CD14-positive monocyte (primary cell): ENCODE data around the gene DYRK1A. TPM values are rescaled to one million over a fixed set of nuclear protein-coding genes. Genes with fewer than 3 reads are reported as not detected.
A peak's percentile ranks its signal among the peaks of the same experiment; 100 is the strongest.

Experiments
- DNase-seq, 3 donors: peaks; one replicate each; pipeline ENCODE4 v3.0.0-alpha.2; 2011 to 2022
- H2AFZ ChIP-seq: 2 replicates; pipeline ENCODE4 v1.6.0; 2012; ENCODE audit warnings: mild to moderate bottlenecking, low read depth, low read length, inconsistent platforms; ENCODE audit not compliant: insufficient read depth, poor library complexity, severe bottlenecking
- H3K27ac ChIP-seq, 2 donors: 1 replicate in 1 of 2; 2 replicates in 1 of 2; pipeline ENCODE4 v1.5.1; 2012 to 2013; ENCODE audit warnings: low read length in 2 of 2, control low read depth in 1 of 2, inconsistent platforms in 1 of 2, low read depth in 1 of 2, mild to moderate bottlenecking in 1 of 2
- H3K27me3 ChIP-seq, 2 donors: one replicate each; pipeline versions ENCODE4 v1.6.0 to v1.6.1; 2011 to 2013; ENCODE audit warnings: low read length in 2 of 2; ENCODE audit not compliant: control insufficient read depth in 2 of 2, insufficient read depth in 2 of 2
- H3K36me3 ChIP-seq, 2 donors: replicated peaks in 1 of 2; 1 replicate in 1 of 2; 2 replicates in 1 of 2; pipeline versions ENCODE4 v1.5.1 to v1.6.1; 2012 to 2013; ENCODE audit warnings: low read length in 2 of 2, control low read depth in 1 of 2, inconsistent platforms in 1 of 2, mild to moderate bottlenecking in 1 of 2; ENCODE audit not compliant: insufficient read depth in 2 of 2, control insufficient read depth in 1 of 2
- H3K4me1 ChIP-seq, 2 donors: 1 replicate in 1 of 2; 2 replicates in 1 of 2; pipeline versions ENCODE4 v1.5.1 to v1.6.1; 2012 to 2013; ENCODE audit warnings: low read length in 2 of 2, control low read depth in 1 of 2, inconsistent platforms in 1 of 2, mild to moderate bottlenecking in 1 of 2, moderate library complexity in 1 of 2; ENCODE audit not compliant: insufficient read depth in 2 of 2, control insufficient read depth in 1 of 2
- H3K4me2 ChIP-seq: replicated peaks from 2 replicates; pipeline ENCODE3; 2012; ENCODE audit warnings: low read length, moderate library complexity, mild to moderate bottlenecking; ENCODE audit not compliant: poor library complexity, severe bottlenecking; ENCODE audit errors: extremely low read depth
- H3K4me3 ChIP-seq, 3 experiments: fragments of 200-600 bp in 1 of 3; sonication (generic) in 1 of 3; replicated peaks in 1 of 3; 1 replicate in 2 of 3; 2 replicates in 1 of 3; pipeline ENCODE4 v1.5.1; 2011 to 2013; ENCODE audit warnings: low read length in 3 of 3, mild to moderate bottlenecking in 3 of 3, control low read depth in 2 of 3, low read depth in 2 of 3, inconsistent platforms in 1 of 3, moderate library complexity in 1 of 3
- H3K79me2 ChIP-seq: 2 replicates; pipeline ENCODE4 v1.6.0; 2012; ENCODE audit warnings: mild to moderate bottlenecking, control low read depth, inconsistent platforms, low read length, moderate library complexity; ENCODE audit not compliant: insufficient read depth
- H3K9ac ChIP-seq: 2 replicates; pipeline ENCODE4 v1.6.0; 2017; ENCODE audit warnings: low read length, mild to moderate bottlenecking; ENCODE audit not compliant: insufficient read depth, poor library complexity, severe bottlenecking
- H3K9me3 ChIP-seq, 2 donors: replicated peaks in 1 of 2; 1 replicate in 1 of 2; 2 replicates in 1 of 2; pipeline versions ENCODE4 v1.5.1 to v1.6.1; 2012 to 2013; ENCODE audit warnings: low read length in 2 of 2, control low read depth in 1 of 2; ENCODE audit not compliant: control insufficient read depth in 1 of 2, insufficient read depth in 1 of 2
- H4K20me1 ChIP-seq: 2 replicates; pipeline ENCODE4 v1.6.0; 2012; ENCODE audit warnings: mild to moderate bottlenecking, low read length, control low read depth, moderate library complexity; ENCODE audit not compliant: insufficient read depth
- H3K27ac Mint-ChIP-seq, 7 donors: one replicate each; pipeline ENCODE4 v1.8.0; 2020; ENCODE audit warnings: mild to moderate bottlenecking in 7 of 7, mixed read lengths in 7 of 7, moderate library complexity in 6 of 7, inconsistent platforms in 2 of 7
- H3K27me3 Mint-ChIP-seq, 3 donors: one replicate each; pipeline ENCODE4 v1.8.0; 2021 to 2022; ENCODE audit warnings: low read depth in 3 of 3, mild to moderate bottlenecking in 3 of 3, mixed read lengths in 3 of 3, moderate library complexity in 3 of 3, inconsistent platforms in 1 of 3
- H3K36me3 Mint-ChIP-seq, 2 donors: one replicate each; pipeline ENCODE4 v1.8.0; 2020; ENCODE audit warnings: mixed read lengths in 2 of 2, inconsistent platforms in 1 of 2, mild to moderate bottlenecking in 1 of 2
- H3K4me1 Mint-ChIP-seq: one replicate; pipeline ENCODE4 v1.8.0; 2020; ENCODE audit warnings: mild to moderate bottlenecking, mixed read lengths
- H3K4me3 Mint-ChIP-seq, 2 donors: one replicate each; pipeline ENCODE4 v1.8.0; 2020; ENCODE audit warnings: mild to moderate bottlenecking in 2 of 2, mixed read lengths in 2 of 2, moderate library complexity in 1 of 2
- H3K9me3 Mint-ChIP-seq, 7 donors: one replicate each; pipeline ENCODE4 v1.8.0; 2020 to 2022; ENCODE audit warnings: mixed read lengths in 7 of 7, mild to moderate bottlenecking in 6 of 7, moderate library complexity in 6 of 7, inconsistent platforms in 2 of 7
- WGBS: methylation state at CpG from one replicate; pipeline ENCODE4 v1.1.5; 2013; ENCODE audit warnings: missing lambda C conversion rate; ENCODE audit not compliant: insufficient coverage; 5-methylcytosine and 5-hydroxymethylcytosine counted together
- intact Hi-C, 2 donors: fragments of 100-400 bp; cut with micrococcal nuclease; formaldehyde crosslinking; loops; one replicate each; pipeline versions ENCODE4 v1.15.0 to v1.15.1; 2023
- polyA plus RNA-seq, 3 donors: library from polyadenylated mRNA; depleted of rRNA in 1 of 3; unstranded in 2 of 3; stranded (reverse) in 1 of 3; fragments of 300-500 nt in 2 of 3; fragments of >200 nt in 1 of 3; fragmentation: Illumina TruSeq in 2 of 3; gene quantifications; 1 replicate in 2 of 3; 2 replicates in 1 of 3; pipeline ENCODE4 v1.2.3, GENCODE V29; 2012 to 2021
- TF ChIP-seq, protein P1 (sequence below): fragments of 200-600 bp; IDR thresholded peaks from one replicate; pipeline ENCODE4 v1.8.0; 2022; ENCODE audit warnings: antibody characterized with exemption, mild to moderate bottlenecking

The DYRK1A gene
- polyA plus RNA-seq, 3 donors, result 1.8 to 53.5 (median 2.4) TPM

DNA sequence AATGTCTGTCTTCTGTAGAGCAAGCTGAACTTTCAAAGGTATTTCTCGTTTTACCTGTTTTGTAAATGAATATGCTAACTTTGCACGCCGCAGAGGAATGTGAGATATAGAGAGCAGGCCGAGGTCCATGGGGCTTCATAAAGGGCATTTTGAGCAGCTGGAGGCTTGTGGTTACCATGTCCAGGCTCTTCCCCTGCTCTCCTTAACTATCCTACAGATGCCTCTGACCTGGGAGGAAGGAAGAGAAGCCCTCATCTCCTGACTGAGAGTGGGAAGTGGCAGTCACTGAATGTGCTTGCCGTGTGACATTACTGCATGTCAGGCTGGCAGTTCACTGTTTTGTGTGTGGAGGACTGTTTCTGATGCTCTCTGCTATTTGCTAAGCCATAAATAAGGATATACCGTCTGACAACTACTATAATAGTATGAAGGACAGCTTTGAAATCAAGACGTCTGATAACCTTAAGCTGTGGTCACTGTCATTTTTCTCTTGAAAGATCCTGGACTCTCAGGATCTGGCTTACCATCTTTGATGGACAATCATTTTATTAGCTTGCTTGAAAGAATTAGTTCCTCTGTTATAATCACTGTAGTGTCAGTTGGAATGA, 92.2 kb downstream of the DYRK1A start:
- H3K36me3 Mint-ChIP-seq, result peaks cover 0 to 23% of the 10 kb centered on the region in 2 donors
- H3K4me1 ChIP-seq, result peaks cover 6 to 10% of the 10 kb centered on the region in 2 donors
- peaks cover 64% of the 10 kb centered on the region for H3K4me1 Mint-ChIP-seq
- no peaks in the 10 kb centered on the region for H3K9me3 ChIP-seq
- peaks cover 100% of the 10 kb centered on the region for H4K20me1 ChIP-seq
- H3K27me3 Mint-ChIP-seq, result no peaks in the 10 kb centered on the region
- H3K79me2 ChIP-seq, result peaks cover 100% of the 10 kb centered on the region
- no peak for DNase-seq
- H3K4me3 ChIP-seq, result no peak overlapping the region
- no peak overlapping the region for H3K4me2 ChIP-seq
- peak overlapping the region in 1 of 2 donors; percentile 75 for H3K27ac ChIP-seq
- no peaks in the 10 kb centered on the region for H3K9me3 Mint-ChIP-seq
- peak overlapping the region; percentile 19 for H3K9ac ChIP-seq
- H2AFZ ChIP-seq, result no peak overlapping the region
- TF ChIP-seq, protein P1, sequence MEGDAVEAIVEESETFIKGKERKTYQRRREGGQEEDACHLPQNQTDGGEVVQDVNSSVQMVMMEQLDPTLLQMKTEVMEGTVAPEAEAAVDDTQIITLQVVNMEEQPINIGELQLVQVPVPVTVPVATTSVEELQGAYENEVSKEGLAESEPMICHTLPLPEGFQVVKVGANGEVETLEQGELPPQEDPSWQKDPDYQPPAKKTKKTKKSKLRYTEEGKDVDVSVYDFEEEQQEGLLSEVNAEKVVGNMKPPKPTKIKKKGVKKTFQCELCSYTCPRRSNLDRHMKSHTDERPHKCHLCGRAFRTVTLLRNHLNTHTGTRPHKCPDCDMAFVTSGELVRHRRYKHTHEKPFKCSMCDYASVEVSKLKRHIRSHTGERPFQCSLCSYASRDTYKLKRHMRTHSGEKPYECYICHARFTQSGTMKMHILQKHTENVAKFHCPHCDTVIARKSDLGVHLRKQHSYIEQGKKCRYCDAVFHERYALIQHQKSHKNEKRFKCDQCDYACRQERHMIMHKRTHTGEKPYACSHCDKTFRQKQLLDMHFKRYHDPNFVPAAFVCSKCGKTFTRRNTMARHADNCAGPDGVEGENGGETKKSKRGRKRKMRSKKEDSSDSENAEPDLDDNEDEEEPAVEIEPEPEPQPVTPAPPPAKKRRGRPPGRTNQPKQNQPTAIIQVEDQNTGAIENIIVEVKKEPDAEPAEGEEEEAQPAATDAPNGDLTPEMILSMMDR, result no peak
- 43% methylated on average over 1 of the region's 7 CpGs for WGBS
- H3K4me3 Mint-ChIP-seq, result no peak overlapping the region
- H3K36me3 ChIP-seq, result peaks cover 0 to 9% of the 10 kb centered on the region in 2 donors
- H3K27ac Mint-ChIP-seq, result peak overlapping the region in 6 of 7 donors; percentile 24 to 87 (median 79)
- intact Hi-C loops, result loop anchor here in 1 of 2 donors (10.0 kb wide), 1 partner anchor 214 kb away; no protein-coding TSS in a partner anchor
- no peaks in the 10 kb centered on the region for H3K27me3 ChIP-seq

DNA sequence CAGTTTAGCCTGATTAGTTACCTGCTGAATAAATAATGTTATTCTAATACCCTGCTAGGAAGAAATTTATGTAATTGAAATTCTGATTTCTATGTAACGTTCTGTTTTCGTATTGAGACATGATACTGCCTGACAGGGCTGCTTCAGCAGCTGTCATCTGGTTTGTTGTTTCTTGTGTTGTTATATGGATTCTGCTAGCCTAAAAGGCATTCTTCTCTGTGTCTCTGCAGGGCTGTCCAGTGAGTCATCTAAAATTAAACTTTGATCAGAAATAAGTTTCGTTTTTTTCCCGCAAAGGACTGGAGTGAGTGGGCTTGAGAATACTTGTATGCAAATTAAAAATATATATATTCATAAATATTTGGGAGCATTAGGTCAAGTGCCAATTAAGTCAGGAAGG, 93.0 kb downstream of the DYRK1A start:
- no peaks in the 10 kb centered on the region for H3K9me3 Mint-ChIP-seq
- no peak overlapping the region for H3K27ac ChIP-seq
- WGBS, result 73% methylated on average over 2 of the region's 4 CpGs
- H3K9ac ChIP-seq, result no peak overlapping the region
- no peaks in the 10 kb centered on the region for H3K9me3 ChIP-seq
- H3K36me3 Mint-ChIP-seq, result peaks cover 0 to 19% of the 10 kb centered on the region in 2 donors
- no peaks in the 10 kb centered on the region for H3K27me3 Mint-ChIP-seq
- TF ChIP-seq, protein P1, result no peak
- intact Hi-C loops, result loop anchor here in 1 of 2 donors (10.0 kb wide), 1 partner anchor 215 kb away; no protein-coding TSS in a partner anchor
- no peak overlapping the region for H2AFZ ChIP-seq
- no peaks in the 10 kb centered on the region for H3K27me3 ChIP-seq
- H3K4me1 Mint-ChIP-seq, result peaks cover 62% of the 10 kb centered on the region
- H3K4me1 ChIP-seq, result peaks cover 6 to 10% of the 10 kb centered on the region in 2 donors
- H4K20me1 ChIP-seq, result peaks cover 100% of the 10 kb centered on the region
- no peak for DNase-seq
- H3K36me3 ChIP-seq, result peaks cover 0 to 9% of the 10 kb centered on the region in 2 donors
- H3K79me2 ChIP-seq, result peaks cover 100% of the 10 kb centered on the region
- H3K4me2 ChIP-seq, result no peak overlapping the region
- H3K4me3 Mint-ChIP-seq, result no peak overlapping the region
- H3K4me3 ChIP-seq, result no peak overlapping the region
- peak overlapping the region in 1 of 7 donors; percentile 45 for H3K27ac Mint-ChIP-seq
